Neural cell (in vitro differentiated cells): ENCODE results near the gene SEPHS1. TPM values are rescaled to one million over a fixed set of nuclear protein-coding genes. Genes with fewer than 3 reads are reported as not detected.

Source experiments
- H2AFZ ChIP-seq: fragments of 200-600, 300-800 bp; sonication (generic), shearing (Covaris generic); 2 replicates; pipeline ENCODE4 v1.6.0; 2014; ENCODE audit warnings: low read depth, mild to moderate bottlenecking, antibody characterized with exemption, low read length, moderate library complexity
- H3F3A ChIP-seq: fragments of 200-600 bp; shearing (Covaris generic); 2 replicates; pipeline ENCODE4 v1.6.1; 2016; ENCODE audit warnings: mild to moderate bottlenecking, moderate library complexity, mixed read lengths, antibody characterized with exemption, low read length; ENCODE audit not compliant: insufficient read depth, poor library complexity, severe bottlenecking
- H3K27ac ChIP-seq: fragments of 200-600, 300-800 bp; sonication (generic), shearing (Covaris generic); 2 replicates; pipeline ENCODE4 v1.5.1; 2014; ENCODE audit warnings: mild to moderate bottlenecking, low read length, moderate library complexity
- H3K27me3 ChIP-seq: fragments of 300-800, 200-600 bp; sonication (generic), shearing (Covaris generic); 2 replicates; pipeline ENCODE4 v1.6.0; 2014; ENCODE audit warnings: mild to moderate bottlenecking, low read depth, low read length, moderate library complexity; ENCODE audit not compliant: insufficient read depth
- H3K36me3 ChIP-seq: fragments of 300-800, 200-600 bp; sonication (generic), shearing (Covaris generic); 2 replicates; pipeline ENCODE4 v1.5.1; 2014; ENCODE audit warnings: mild to moderate bottlenecking, antibody characterized with exemption, low read length, moderate library complexity; ENCODE audit not compliant: insufficient read depth
- H3K4me2 ChIP-seq: fragments of 300-800, 200-600 bp; sonication (generic), shearing (Covaris generic); 2 replicates; pipeline ENCODE4 v1.6.0; 2014; ENCODE audit warnings: mild to moderate bottlenecking, low read length
- H3K4me3 ChIP-seq: fragments of 300-800, 200-600 bp; sonication (generic), shearing (Covaris generic); 2 replicates; pipeline ENCODE4 v1.5.1; 2014; ENCODE audit warnings: mild to moderate bottlenecking, low read length, moderate library complexity
- H3K79me2 ChIP-seq: fragments of 200-600 bp; shearing (Covaris generic); replicated peaks from 2 replicates; pipeline ENCODE4 v1.6.0; 2014; ENCODE audit warnings: mild to moderate bottlenecking, low read length, moderate library complexity; ENCODE audit not compliant: insufficient read depth
- H3K9ac ChIP-seq: fragments of 300-800, 200-600 bp; sonication (generic), shearing (Covaris generic); 2 replicates; pipeline ENCODE4 v1.6.1; 2016; ENCODE audit warnings: mild to moderate bottlenecking, low read length, mixed read lengths
- H3K9me2 ChIP-seq: fragments of 200-600 bp; shearing (Covaris generic); 2 replicates; pipeline ENCODE4 v1.6.1; 2016; ENCODE audit warnings: mild to moderate bottlenecking, low read length, mixed read lengths; ENCODE audit not compliant: insufficient read depth
- H3K9me3 ChIP-seq: fragments of 200-600, 300-800 bp; sonication (generic), shearing (Covaris generic); 2 replicates; pipeline ENCODE4 v1.6.1; 2016; ENCODE audit warnings: mild to moderate bottlenecking, mixed run types, low read length, moderate library complexity, mixed read lengths
- H4K20me1 ChIP-seq: fragments of 200-600 bp; shearing (Covaris generic); 2 replicates; pipeline ENCODE4 v1.6.1; 2016; ENCODE audit warnings: mild to moderate bottlenecking, mixed run types; ENCODE audit not compliant: insufficient read depth
- EP300 ChIP-seq: fragments of 450-650 bp; conservative IDR thresholded peaks from 2 replicates; pipeline ENCODE4 v1.6.1; 2014; ENCODE audit warnings: antibody characterized with exemption, mild to moderate bottlenecking, moderate library complexity; ENCODE audit not compliant: poor library complexity, severe bottlenecking
- EZH2 ChIP-seq: fragments of 200-600, 300-800 bp; shearing (Covaris generic), sonication (generic); IDR thresholded peaks from 2 replicates; pipeline ENCODE4 v1.6.1; 2014; ENCODE audit warnings: antibody characterized with exemption, low read length, borderline replicate concordance, mild to moderate bottlenecking; ENCODE audit not compliant: insufficient read depth, poor library complexity, severe bottlenecking
- MXI1 ChIP-seq: fragments of 450-650 bp; conservative IDR thresholded peaks from 2 replicates; pipeline ENCODE4 v1.6.1; 2014; ENCODE audit warnings: antibody characterized with exemption, mild to moderate bottlenecking; ENCODE audit not compliant: poor library complexity, severe bottlenecking
- POLR2AphosphoS5 ChIP-seq: IDR thresholded peaks from 2 replicates; pipeline ENCODE4 v1.6.1; 2012
- RAD21 ChIP-seq: fragments of 450-650 bp; conservative IDR thresholded peaks from 2 replicates; pipeline ENCODE4 v1.6.1; 2014; ENCODE audit warnings: antibody characterized with exemption, mild to moderate bottlenecking, moderate library complexity
- SMC3 ChIP-seq: fragments of 450-650 bp; conservative IDR thresholded peaks from 2 replicates; pipeline ENCODE4 v1.6.1; 2014; ENCODE audit warnings: antibody characterized with exemption, mild to moderate bottlenecking, moderate library complexity; ENCODE audit not compliant: poor library complexity
- TAF1 ChIP-seq: IDR thresholded peaks from 2 replicates; pipeline ENCODE4 v1.6.1; 2012; ENCODE audit warnings: low read depth
- polyA plus RNA-seq: library from polyadenylated mRNA; depleted of rRNA; stranded (reverse); fragments of >200 nt; gene quantifications from 2 replicates; pipeline ENCODE4 v1.2.3, GENCODE V29; 2014
- TF ChIP-seq, protein P1 (sequence below): fragments of 450-650 bp; IDR thresholded peaks from 2 replicates; pipeline ENCODE4 v1.5.1; 2014; ENCODE audit warnings: antibody characterized with exemption, mild to moderate bottlenecking, moderate library complexity; ENCODE audit not compliant: poor library complexity, severe bottlenecking
- TF ChIP-seq, protein P2 (sequence below): IDR thresholded peaks from 2 replicates; pipeline ENCODE4 v1.6.1; 2012; ENCODE audit warnings: borderline replicate concordance

SEPHS1 gene
- polyA plus RNA-seq, 1 donor from 2014 or later, result 61.0 TPM

DNA sequence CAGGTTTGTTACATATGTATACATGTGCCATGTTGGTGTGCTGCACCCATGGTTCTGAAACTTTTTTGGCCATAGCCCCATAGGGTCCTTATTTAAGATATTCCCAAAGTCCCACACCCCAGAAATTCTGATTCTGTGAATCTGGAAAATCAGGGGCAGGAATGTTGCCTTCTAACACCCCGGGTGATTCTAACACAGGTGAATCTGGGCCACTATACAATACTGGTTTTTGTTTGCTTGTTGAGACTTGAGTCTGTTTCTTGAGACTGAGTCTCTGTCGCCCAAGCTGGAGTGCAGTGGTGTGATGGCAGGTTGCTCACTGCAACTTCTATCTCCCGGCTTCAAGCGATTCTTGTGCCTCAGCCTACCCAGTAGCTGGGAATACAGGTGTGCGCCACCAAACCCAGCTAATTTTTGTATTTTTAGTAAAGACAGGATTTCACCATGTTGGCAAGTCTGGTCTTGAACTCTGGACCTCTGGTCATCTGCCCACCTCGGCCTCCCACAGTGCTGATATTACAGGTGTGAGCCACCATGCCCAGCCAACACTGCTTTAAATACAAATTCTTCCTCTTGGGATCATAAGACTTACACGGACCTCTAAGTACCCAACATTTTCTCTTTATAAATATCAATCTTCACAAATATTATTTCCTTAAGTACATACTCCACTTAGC, 31.3 kb downstream of the SEPHS1 start:
- no peaks in the 10 kb centered on the region for H3K79me2 ChIP-seq
- H3K9me2 ChIP-seq, result no peaks in the 10 kb centered on the region
- H2AFZ ChIP-seq, result no peak overlapping the region
- no peak overlapping the region for H3K27ac ChIP-seq
- no peak overlapping the region for H3K4me2 ChIP-seq
- no peaks in the 10 kb centered on the region for H3K27me3 ChIP-seq
- H4K20me1 ChIP-seq, result no peaks in the 10 kb centered on the region
- no peaks in the 10 kb centered on the region for H3K36me3 ChIP-seq
- no peaks in the 10 kb centered on the region for H3K9me3 ChIP-seq
- no peaks in the 10 kb centered on the region for H3F3A ChIP-seq
- no peak overlapping the region for H3K9ac ChIP-seq
- H3K4me3 ChIP-seq, result no peak overlapping the region
- TF ChIP-seq SMC3 (no peak), POLR2AphosphoS5 (no peak), MXI1 (no peak), EP300 (no peak)
- TF ChIP-seq, protein P1, sequence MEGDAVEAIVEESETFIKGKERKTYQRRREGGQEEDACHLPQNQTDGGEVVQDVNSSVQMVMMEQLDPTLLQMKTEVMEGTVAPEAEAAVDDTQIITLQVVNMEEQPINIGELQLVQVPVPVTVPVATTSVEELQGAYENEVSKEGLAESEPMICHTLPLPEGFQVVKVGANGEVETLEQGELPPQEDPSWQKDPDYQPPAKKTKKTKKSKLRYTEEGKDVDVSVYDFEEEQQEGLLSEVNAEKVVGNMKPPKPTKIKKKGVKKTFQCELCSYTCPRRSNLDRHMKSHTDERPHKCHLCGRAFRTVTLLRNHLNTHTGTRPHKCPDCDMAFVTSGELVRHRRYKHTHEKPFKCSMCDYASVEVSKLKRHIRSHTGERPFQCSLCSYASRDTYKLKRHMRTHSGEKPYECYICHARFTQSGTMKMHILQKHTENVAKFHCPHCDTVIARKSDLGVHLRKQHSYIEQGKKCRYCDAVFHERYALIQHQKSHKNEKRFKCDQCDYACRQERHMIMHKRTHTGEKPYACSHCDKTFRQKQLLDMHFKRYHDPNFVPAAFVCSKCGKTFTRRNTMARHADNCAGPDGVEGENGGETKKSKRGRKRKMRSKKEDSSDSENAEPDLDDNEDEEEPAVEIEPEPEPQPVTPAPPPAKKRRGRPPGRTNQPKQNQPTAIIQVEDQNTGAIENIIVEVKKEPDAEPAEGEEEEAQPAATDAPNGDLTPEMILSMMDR, result no peak
- TF ChIP-seq, protein P2, sequence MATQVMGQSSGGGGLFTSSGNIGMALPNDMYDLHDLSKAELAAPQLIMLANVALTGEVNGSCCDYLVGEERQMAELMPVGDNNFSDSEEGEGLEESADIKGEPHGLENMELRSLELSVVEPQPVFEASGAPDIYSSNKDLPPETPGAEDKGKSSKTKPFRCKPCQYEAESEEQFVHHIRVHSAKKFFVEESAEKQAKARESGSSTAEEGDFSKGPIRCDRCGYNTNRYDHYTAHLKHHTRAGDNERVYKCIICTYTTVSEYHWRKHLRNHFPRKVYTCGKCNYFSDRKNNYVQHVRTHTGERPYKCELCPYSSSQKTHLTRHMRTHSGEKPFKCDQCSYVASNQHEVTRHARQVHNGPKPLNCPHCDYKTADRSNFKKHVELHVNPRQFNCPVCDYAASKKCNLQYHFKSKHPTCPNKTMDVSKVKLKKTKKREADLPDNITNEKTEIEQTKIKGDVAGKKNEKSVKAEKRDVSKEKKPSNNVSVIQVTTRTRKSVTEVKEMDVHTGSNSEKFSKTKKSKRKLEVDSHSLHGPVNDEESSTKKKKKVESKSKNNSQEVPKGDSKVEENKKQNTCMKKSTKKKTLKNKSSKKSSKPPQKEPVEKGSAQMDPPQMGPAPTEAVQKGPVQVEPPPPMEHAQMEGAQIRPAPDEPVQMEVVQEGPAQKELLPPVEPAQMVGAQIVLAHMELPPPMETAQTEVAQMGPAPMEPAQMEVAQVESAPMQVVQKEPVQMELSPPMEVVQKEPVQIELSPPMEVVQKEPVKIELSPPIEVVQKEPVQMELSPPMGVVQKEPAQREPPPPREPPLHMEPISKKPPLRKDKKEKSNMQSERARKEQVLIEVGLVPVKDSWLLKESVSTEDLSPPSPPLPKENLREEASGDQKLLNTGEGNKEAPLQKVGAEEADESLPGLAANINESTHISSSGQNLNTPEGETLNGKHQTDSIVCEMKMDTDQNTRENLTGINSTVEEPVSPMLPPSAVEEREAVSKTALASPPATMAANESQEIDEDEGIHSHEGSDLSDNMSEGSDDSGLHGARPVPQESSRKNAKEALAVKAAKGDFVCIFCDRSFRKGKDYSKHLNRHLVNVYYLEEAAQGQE, result no peak

DNA sequence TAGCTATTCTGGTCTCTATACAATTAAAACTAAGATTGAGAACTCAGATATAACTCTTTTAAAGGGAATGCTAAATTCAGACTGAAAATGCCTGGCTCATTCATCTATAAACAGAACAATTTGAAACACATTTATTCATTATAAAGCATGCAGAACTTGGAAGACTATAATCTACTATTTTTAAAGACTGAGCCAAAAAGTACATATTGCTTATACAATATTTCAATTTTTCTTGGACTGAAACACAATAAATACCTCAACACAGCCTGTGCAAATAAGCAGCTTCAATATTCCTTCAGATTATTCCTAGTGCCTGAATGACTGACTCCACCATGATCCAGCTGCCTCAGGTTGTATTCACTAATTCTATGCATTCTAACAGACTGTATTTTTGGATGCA, 32.7 kb downstream of the SEPHS1 start:
- no peak overlapping the region for H3K4me3 ChIP-seq
- no peaks in the 10 kb centered on the region for H4K20me1 ChIP-seq
- H3K27me3 ChIP-seq, result no peaks in the 10 kb centered on the region
- no peaks in the 10 kb centered on the region for H3K9me3 ChIP-seq
- H3K9ac ChIP-seq, result no peak overlapping the region
- no peak for TF ChIP-seq MXI1
- no peak for TF ChIP-seq TAF1
- no peak for TF ChIP-seq EZH2
- TF ChIP-seq, protein P2, result no peak
- TF ChIP-seq, protein P1, result no peak
- no peak for TF ChIP-seq RAD21
- no peak for TF ChIP-seq EP300
- TF ChIP-seq POLR2AphosphoS5, result no peak
- no peak for TF ChIP-seq SMC3
- no peaks in the 10 kb centered on the region for H3F3A ChIP-seq
- H2AFZ ChIP-seq, result no peak overlapping the region
- H3K9me2 ChIP-seq, result no peaks in the 10 kb centered on the region
- H3K27ac ChIP-seq, result no peak overlapping the region
- no peak overlapping the region for H3K4me2 ChIP-seq
- no peaks in the 10 kb centered on the region for H3K79me2 ChIP-seq
- no peaks in the 10 kb centered on the region for H3K36me3 ChIP-seq
